Endodermal cell (in vitro differentiated cells): ENCODE results near the gene SUPT3H. TPM values are rescaled to one million over a fixed set of nuclear protein-coding genes. Genes with fewer than 3 reads are reported as not detected.

ENCODE experiments used
- DNase-seq: peaks from one replicate; pipeline ENCODE4 v3.0.0-alpha.2; 2017
- H3K27ac ChIP-seq: 2 replicates; pipeline ENCODE4 v1.5.1; 2013; ENCODE audit warnings: mild to moderate bottlenecking, low read depth, low read length, moderate library complexity
- H3K27me3 ChIP-seq: 2 replicates; pipeline ENCODE4 v1.6.1; 2013; ENCODE audit warnings: mild to moderate bottlenecking, low read length, moderate library complexity; ENCODE audit not compliant: insufficient read depth, control insufficient read depth, poor library complexity, severe bottlenecking
- H3K36me3 ChIP-seq: 2 replicates; pipeline ENCODE4 v1.7.0; 2013; ENCODE audit warnings: mild to moderate bottlenecking, low read length, moderate library complexity; ENCODE audit not compliant: control insufficient read depth, insufficient read depth
- H3K4me1 ChIP-seq: one replicate; pipeline ENCODE4 v1.7.0; 2013; ENCODE audit warnings: low read length; ENCODE audit not compliant: control insufficient read depth, insufficient read depth
- H3K4me3 ChIP-seq: 2 replicates; pipeline ENCODE4 v1.5.1; 2013; ENCODE audit warnings: mild to moderate bottlenecking, low read length, moderate library complexity
- H3K9ac ChIP-seq: 2 replicates; pipeline ENCODE4 v1.6.1; 2013; ENCODE audit warnings: mild to moderate bottlenecking, low read length, moderate library complexity; ENCODE audit not compliant: poor library complexity, severe bottlenecking; ENCODE audit errors: extremely low read depth
- H3K9me3 ChIP-seq: 2 replicates; pipeline ENCODE4 v1.6.1; 2013; ENCODE audit warnings: mild to moderate bottlenecking, low read length, moderate library complexity; ENCODE audit not compliant: control insufficient read depth
- H3K27ac Mint-ChIP-seq: 2 replicates; pipeline ENCODE4 v1.8.0; 2020; ENCODE audit warnings: mixed read lengths
- H3K27me3 Mint-ChIP-seq: 2 replicates; pipeline ENCODE4 v1.8.0; 2021; ENCODE audit warnings: mild to moderate bottlenecking, mixed read lengths; ENCODE audit not compliant: insufficient read depth
- H3K36me3 Mint-ChIP-seq: 2 replicates; pipeline ENCODE4 v1.8.0; 2020; ENCODE audit warnings: low read depth, mixed read lengths
- H3K4me1 Mint-ChIP-seq: 2 replicates; pipeline ENCODE4 v1.8.0; 2020; ENCODE audit warnings: mixed read lengths
- H3K4me3 Mint-ChIP-seq: 2 replicates; pipeline ENCODE4 v1.8.0; 2020; ENCODE audit warnings: mild to moderate bottlenecking, moderate library complexity, mixed read lengths
- H3K9me3 Mint-ChIP-seq: 2 replicates; pipeline ENCODE4 v1.8.0; 2020; ENCODE audit warnings: mild to moderate bottlenecking, mixed read lengths
- CTCF ChIP-seq: fragments of 200-600 bp; sonication (generic); conservative IDR thresholded peaks from 2 replicates; pipeline ENCODE4 v1.5.0; 2021; ENCODE audit warnings: antibody characterized with exemption, mild to moderate bottlenecking
- WGBS, 2 experiments: methylation state at CpG; one replicate each; pipeline versions ENCODE4 v1.1.5 to v1.1.7; 2013; ENCODE audit warnings: missing lambda C conversion rate in 2 of 2, mixed read lengths in 1 of 2; ENCODE audit not compliant: insufficient coverage in 1 of 2, insufficient read length in 1 of 2; 5-methylcytosine and 5-hydroxymethylcytosine counted together
- total RNA-seq, 2 donors: library from RNA; stranded (reverse); fragmentation: NEBNext Ultra II Directional in 1 of 2; extraction: Animal tissue kit (Norgen Biotek cat#: 25700) in 1 of 2; gene quantifications; 2 replicates in 1 of 2; 3 replicates in 1 of 2; pipeline ENCODE4 v1.2.1, GENCODE V29; 2021

SUPT3H gene
- total RNA-seq, 2 donors from 2014 or later: 32.4 to 34.7 TPM

- no peaks in the 10 kb centered on the region for H3K27me3 Mint-ChIP-seq
- Histone ChIP-seq H3K4me1 (no peaks in the 10 kb centered on the region), H3K27me3 (no peaks in the 10 kb centered on the region), H3K4me3 (no peak overlapping the region), H3K36me3 (no peaks in the 10 kb centered on the region), H3K9me3 (no peaks in the 10 kb centered on the region), H3K9ac (no peak overlapping the region), H3K27ac (no peak overlapping the region)
- H3K4me1 Mint-ChIP-seq: peaks cover 13% of the 10 kb centered on the region
- H3K9me3 Mint-ChIP-seq: no peaks in the 10 kb centered on the region
- H3K4me3 Mint-ChIP-seq: no peak overlapping the region
- DNase-seq: no peak
- peaks cover 2% of the 10 kb centered on the region for H3K36me3 Mint-ChIP-seq
- no peak overlapping the region for H3K27ac Mint-ChIP-seq
- WGBS, 2 experiments: 89% methylated on average over 1 of the region's 1 CpG; no CpG with 5 or more reads in 1 of the 2 experiments
- no peak for TF ChIP-seq CTCF
These were observed 11.2 kb downstream of the SUPT3H start for GRCh38 chr6:45366534-45366933.

GRCh38 chr6:45365036-45365435, 12.7 kb downstream of the SUPT3H start:
- H3K9ac ChIP-seq: no peak overlapping the region
- peaks cover 3% of the 10 kb centered on the region for H3K36me3 Mint-ChIP-seq
- no peak for TF ChIP-seq CTCF

DNA sequence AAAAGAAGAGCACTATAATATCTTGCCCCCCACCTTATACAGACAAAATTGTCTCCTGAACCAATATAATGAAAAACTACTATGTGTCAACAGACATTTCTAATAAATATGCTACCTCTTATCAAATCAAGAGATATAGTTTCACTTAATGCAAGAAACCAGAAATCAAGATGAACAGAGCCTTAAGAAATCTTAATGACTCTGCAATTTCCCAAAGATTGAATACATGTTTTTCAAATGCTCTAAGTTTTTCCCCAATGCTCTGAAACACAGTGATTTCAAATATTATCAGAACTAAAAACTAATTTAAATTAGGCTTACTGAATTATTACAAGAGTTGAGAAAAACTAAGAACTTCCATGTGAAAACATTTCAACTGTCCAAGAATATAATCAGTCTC, 13.3 kb downstream of the SUPT3H start:
- Histone ChIP-seq H3K9me3 (no peaks in the 10 kb centered on the region), H3K4me3 (no peak overlapping the region), H3K4me1 (no peaks in the 10 kb centered on the region), H3K27ac (no peak overlapping the region), H3K27me3 (no peaks in the 10 kb centered on the region), H3K9ac (no peak overlapping the region), H3K36me3 (peaks cover 13% of the 10 kb centered on the region)
- peaks cover 2% of the 10 kb centered on the region for H3K4me1 Mint-ChIP-seq
- no peak overlapping the region for H3K4me3 Mint-ChIP-seq
- H3K36me3 Mint-ChIP-seq: peaks cover 3% of the 10 kb centered on the region
- H3K9me3 Mint-ChIP-seq: no peaks in the 10 kb centered on the region
- H3K27me3 Mint-ChIP-seq: no peaks in the 10 kb centered on the region
- no peak for DNase-seq
- no peak for TF ChIP-seq CTCF
- H3K27ac Mint-ChIP-seq: no peak overlapping the region

More at GRCh38 chr6:45365036-45365435, 12.7 kb downstream of the SUPT3H start:
- Histone ChIP-seq H3K27ac (no peak overlapping the region), H3K4me1 (no peaks in the 10 kb centered on the region), H3K36me3 (peaks cover 8% of the 10 kb centered on the region), H3K4me3 (no peak overlapping the region), H3K27me3 (no peaks in the 10 kb centered on the region), H3K9me3 (no peaks in the 10 kb centered on the region)
- H3K27me3 Mint-ChIP-seq: no peaks in the 10 kb centered on the region
- no peak for DNase-seq
- H3K27ac Mint-ChIP-seq: no peak overlapping the region
- 100% methylated on average over 1 of the region's 1 CpG; no CpG with 5 or more reads in 1 of the 2 experiments for WGBS, 2 experiments
- H3K9me3 Mint-ChIP-seq: no peaks in the 10 kb centered on the region
- peaks cover 2% of the 10 kb centered on the region for H3K4me1 Mint-ChIP-seq
- no peak overlapping the region for H3K4me3 Mint-ChIP-seq
